HG02763 (cell line): Measurements from ENCODE around the gene TUB.

ENCODE experiments used
- ATAC-seq: cut with Tn5 transposase; IDR thresholded peaks from one replicate; pipeline ENCODE4 v1.9.1; 2021; ENCODE audit warnings: mild to moderate bottlenecking, moderate library complexity; ENCODE audit not compliant: unreplicated experiment

TUB gene, protein sequence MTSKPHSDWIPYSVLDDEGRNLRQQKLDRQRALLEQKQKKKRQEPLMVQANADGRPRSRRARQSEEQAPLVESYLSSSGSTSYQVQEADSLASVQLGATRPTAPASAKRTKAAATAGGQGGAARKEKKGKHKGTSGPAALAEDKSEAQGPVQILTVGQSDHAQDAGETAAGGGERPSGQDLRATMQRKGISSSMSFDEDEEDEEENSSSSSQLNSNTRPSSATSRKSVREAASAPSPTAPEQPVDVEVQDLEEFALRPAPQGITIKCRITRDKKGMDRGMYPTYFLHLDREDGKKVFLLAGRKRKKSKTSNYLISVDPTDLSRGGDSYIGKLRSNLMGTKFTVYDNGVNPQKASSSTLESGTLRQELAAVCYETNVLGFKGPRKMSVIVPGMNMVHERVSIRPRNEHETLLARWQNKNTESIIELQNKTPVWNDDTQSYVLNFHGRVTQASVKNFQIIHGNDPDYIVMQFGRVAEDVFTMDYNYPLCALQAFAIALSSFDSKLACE

DNA sequence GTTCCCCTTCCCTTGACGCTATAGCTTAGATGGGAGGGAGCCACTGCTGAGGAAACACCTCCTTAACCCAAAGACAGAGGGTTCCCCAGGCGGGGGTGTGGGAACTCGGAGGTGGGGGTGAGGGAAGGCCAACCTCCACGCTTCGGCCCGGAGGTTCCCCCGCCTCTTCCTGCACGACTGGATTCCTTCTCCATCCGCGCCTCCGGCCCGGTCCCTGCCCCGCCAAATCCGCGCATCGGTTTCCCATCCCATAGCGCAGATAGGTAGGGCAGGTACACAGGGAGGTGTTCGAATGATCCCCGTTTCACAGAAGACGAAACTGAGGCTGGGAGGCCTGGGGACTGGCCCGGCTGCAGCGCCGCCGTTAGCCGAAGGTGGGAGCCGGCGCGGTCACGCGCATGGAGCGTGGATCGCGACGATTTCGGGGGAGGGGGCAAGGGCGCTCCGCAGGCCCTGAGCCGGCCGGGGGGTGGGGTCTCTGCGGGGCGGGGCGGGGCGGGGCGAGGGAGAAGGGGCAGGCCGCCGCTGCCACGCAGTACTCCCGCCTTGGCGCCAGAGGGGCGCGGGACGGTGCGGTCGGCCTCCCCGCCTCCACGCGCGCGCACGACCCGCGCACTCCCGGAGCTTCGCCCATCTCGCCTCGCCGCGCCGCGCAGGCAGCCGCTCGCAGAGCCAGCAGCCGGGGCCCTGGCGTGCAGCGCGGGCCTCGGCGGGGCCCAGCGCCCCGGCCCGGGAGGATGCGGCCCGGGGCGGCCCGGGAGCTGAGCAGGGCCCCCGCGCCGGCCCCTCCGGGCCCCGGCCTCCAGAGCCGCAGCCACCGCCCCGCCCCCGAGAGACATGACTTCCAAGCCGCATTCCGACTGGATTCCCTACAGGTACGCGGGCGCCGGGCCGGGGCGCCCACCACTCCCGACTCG is at the start of gene TUB:
Gene TUB, plus strand, starts transcription at position 538 of the 917 bp plus-strand sequence. Its CDS starts 300 bp downstream, at position 838.
- ATAC-seq = no peak

DNA sequence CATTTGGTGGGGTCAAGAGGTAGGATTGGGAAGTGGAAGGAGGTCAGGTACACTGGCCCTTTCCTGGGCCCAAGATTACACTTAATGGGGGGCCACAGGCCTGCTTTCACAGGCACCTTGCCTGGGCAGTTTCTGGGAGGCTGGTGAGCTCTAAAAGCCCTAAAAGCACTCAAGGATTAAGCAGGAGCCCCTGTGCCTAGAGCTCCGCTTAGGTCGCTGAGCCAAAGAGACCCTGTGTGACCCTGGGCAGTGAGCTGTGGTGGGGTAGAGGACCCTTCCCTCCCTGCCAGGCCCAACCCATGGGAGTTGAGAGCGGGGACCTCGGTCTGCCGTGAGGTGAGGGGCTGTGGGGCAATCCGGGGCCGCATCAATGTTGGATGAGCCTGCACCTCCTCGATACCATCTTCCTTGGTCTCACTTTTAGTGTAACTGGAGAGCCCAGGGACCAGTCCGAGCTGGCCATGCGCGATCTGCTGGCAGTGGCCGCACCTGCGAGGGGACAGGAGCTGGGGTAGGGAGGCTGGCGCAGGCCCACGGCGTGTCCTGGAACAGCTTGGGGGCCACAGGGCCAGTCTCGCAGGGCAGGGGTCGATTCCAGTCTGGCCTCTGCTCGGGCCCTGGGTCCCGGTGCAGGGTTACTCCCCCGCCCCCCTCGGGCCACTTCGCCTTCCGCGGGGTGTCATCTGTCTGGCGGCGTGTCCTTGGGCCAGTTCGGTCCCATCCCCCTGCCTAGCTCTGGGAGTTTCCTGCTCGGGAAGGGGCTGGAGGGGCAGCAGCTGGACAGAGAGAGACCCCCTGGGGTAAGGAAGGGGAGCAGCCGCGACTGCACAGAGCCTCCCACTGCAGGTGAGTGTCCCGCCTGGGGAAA is 49.5 kb upstream of the TUB start:
- no peak for ATAC-seq

DNA sequence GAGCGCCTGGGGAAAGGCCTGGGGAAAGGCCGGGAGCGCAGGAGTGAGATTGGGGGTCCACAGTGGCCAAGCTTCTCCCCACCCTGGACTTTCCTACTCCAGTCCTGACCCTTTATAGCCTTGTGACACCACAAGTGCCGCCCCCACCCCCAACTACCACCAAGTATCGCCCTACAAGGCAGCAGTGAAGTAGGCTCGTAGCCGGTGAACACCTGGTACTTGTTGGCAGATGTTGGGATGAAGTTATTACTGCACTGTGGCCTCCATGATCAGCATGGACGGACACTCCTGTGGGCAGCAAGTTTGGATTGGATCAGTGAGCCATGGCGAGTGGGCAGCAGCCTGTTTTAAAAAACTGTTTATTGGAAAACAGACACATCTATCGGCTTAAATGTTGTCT is 48.9 kb upstream of the TUB start:
- ATAC-seq = no peak

DNA sequence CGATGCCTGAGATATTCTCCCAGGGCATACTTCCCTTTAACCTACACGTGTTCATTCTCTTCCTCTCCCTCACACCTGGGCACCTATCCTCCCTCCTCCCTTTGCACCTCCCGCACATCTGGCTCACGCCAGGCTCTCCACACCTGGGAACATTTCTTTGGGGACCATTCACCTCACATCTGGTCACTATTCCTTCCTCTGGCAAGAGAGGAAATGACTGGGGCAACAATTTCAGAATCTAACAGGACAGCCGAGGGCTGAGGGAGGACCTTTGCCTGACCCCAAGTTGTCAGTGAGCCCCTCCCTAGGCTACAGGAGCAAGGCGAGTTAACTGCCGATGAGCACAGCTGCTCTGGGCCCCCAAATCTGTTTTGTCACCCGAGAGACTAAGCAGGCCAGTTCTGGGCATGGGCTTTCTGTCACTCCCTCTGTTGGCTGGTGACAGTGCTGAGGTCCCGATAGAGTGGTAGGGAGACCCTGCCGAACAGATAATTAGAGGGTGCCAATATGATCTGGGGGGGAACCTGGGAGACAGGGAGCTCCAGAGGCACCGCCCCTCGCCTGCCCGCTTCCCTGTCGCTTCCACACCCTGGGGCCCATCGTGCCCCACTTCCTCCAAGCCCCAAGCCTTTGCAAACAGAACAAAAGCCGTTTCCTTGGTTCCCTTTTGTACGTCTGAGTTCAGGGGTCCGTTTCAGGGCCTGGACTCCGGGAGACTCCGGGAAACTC is 48.3 kb upstream of the TUB start:
- no peak for ATAC-seq

DNA sequence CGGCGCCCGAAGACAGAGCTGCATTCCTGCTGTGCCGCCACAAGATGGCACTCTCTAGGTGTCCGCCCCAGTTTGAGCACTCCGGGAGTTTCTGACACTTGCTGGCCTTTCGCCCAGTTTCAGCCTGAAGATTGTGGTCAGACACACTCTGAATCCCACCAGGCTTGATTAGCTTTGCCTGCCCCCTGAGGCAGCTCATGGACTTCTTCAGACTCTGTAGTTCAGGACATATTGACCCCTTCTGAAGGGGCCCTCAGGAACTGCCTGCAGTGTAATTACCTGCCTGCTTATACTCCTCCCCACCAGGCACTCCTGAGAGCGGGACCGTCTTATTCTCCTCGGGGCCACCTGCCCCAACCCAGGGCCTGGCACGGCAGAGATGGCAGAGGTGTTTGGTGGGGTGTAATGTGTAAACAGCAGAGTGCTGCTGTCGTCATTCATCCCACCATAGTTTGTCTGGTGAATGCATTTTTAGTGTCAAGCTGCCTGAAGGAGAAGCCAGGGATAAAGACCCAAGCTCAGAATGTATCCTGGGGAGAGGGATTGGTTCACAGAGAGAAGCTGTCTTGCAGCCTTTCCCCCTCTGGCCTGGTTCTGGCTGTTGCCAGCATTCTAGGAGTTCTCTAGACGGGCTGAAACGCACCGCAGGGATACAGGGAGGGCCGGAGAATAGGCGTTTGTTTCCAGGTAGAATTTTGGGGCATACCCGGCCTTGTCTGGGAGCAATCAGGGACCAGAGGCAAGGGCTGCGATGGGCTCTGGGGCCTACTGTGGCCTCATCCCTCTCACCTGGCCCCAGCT is 47.5 kb upstream of the TUB start:
- no peak for ATAC-seq

DNA sequence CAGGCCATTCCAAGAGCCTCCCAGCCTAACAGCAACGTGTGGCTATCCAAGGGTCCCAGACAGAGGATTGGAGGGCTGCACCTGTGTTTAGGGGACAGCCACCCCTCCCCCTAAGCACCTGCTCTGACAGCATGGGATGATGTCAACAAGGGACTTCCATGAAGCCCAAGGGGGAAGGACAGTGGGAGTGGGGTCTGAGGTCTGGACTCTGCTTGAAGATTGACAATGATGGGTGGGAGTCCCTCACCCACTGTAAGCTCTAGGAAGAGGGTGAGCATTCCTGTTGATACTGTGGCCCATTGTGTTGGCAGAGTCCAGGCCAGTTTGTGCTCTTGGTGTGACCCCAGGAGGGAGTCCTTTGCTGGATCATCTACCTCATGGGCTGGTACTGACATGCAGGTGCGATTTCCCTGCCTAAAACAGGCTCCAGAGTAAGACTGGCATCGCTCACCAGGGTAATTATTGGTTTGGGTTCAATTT is 46.9 kb upstream of the TUB start:
- no peak for ATAC-seq

DNA sequence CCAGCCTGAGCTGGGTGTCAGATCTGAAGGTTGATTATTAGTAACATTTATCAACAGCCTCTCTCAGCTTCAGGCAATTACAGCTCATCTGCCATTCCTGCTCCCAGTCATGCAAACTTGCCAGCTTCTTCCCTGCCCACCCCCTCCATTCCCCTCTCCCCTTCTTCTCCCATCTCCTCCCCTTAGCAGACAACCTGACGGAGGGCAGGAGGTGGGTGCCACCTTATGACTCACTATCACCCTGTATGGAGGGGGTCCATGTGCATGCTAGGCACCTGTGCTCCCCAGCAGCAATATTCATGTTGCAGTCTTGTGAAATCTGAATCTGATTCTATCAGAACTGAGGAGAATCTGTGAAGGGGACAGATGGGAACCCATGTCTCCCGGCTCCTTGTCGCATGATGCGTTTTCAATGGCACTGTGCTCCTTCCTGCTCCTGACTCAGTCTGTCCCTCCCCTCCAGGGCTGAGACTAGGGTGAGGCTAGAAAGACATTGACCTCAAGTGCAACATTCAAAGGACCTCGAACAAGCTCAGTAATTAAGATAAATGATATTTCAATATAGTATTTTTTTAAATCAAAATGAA is 46.3 kb upstream of the TUB start:
- ATAC-seq = no peak

DNA sequence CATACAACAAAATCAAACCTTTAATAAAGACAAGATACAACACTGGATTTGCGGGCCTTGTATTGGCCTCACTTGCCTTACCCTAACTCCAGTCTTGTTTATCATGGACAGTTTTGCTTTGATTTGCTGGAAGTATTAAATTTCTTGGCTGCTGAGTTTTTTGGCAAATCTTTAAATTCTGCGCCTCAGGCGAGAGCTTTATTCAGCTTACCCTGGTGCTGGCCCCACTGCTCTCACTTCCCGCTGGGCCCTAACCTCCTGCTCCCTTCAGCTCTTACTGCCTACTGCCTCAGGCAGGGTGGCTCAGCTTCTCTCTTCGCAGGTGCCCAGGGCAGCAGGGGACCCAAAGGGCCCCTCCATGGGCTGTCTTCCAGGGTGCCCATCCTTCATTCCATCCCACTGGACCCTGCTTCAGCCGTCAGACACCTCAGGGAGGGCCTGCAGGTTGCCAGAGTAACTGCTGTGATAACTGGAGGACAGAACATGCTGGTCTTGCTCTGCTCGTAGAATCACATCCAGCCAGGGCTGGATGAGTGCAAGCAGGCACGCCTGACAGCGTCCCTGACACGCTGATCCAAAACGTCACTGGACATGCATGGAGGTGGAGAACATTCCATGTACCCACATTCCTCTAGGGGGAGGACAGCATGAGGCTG is 45.7 kb upstream of the TUB start:
- no peak for ATAC-seq

DNA sequence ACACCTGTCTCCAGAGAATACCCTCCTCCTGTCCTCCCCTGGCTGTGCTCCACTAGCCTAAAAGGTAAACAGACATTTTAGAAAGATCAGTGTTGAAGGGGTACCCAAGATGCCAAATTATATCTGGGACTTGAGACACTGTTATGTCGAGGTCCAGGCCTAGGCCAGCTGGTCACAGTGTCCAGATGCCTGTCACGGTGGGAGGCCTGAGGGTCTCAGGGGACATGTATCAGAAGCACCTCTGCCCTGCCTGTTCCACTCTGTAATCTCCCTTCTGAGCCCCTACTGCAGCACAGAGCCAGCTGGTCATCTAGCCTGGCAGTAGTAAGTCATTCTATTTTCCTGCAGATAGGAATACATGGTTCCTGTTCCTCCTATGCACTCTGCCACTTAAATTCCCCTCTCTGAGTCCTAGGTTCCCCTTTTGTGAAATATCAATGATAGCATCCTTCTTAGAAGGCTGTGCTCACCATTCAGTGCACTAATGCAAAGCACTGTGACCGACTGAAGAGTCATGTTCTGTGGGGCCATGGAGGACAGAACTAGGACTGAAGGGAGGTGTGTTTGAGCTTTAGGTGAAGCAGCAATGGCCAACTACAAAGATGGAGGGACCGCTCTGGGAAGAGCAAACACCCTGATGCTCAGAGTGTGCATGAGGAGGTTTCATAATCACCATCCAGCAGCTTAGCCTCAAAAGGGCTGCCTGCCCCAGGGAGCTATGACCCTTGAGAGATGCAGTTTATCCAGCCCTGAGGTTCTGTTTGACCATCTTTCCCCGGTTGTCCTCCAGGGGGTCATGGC is 44.8 kb upstream of the TUB start:
- no peak for ATAC-seq

DNA sequence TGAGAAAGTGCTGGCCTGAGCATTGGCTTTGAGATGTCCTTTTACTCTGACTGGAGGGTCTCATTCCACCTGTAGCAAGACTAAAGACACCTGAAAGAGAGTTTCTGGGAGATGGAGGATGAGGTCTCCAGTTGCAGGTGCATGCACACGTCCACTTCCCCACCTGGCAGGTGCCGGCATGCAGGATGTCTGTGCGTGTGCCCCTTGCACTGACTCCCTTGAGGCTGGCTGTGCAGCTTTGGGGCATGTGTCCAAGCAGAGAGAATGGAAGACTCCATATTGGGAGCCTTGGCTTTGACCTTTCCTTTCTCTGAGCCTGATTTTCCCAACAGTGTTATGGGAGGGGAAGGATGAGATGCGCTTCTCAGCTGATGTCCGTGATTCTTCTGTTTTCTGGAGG is 44.0 kb upstream of the TUB start:
- no peak for ATAC-seq

DNA sequence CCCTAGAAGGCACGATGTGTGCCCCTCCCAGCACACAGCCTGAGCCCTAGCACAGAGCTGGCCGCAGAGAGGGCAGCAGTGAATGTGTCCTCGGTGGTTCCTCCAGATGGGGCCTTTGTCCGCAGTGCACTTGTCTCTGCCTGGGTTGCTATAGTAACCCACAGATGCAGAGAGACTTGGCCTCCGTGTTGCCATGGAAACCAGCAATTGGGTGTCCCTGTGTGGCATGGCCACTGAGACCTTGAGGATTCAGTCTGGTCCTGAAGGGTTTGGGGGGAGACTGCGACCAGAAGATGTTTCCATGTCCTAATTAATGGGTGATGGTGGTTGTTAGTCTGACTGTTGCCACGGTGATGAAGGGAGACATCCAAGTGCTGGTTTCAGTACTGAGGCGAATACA is 42.6 kb upstream of the TUB start:
- ATAC-seq = no peak

DNA sequence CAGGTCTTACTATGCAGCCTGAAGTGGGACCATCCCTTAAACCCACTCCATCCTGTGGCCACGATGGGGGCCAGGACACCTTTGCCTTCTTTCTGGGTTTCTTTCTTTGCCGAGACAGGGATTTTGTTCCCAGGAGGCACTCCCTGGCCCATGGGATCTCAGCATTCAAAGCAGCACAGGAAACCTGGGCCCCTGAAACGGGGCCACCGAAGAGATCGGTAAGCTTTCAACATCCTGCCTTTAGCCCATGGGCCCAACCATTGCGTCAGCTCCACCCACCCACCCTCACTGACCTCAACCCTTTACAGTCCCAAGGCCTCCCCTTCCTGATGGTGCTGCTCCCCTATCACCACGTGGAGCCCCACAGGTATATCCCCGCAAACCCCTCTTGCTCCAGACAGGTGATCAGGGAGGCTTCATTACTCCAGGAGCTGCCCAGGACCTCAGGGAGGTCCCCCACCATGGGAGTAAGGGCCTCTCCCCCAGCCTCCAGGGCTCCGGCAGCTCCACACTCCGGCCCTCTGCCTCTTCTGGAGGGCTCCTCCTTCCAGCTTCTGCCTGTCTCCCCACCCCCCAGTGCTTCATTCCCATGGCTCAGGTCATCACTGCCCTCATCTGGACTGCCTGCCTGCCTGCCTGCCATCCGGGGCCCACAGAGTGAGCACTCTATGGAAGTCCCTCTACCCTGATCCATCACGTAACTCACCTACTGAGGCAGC is 42.0 kb upstream of the TUB start:
- ATAC-seq = no peak

DNA sequence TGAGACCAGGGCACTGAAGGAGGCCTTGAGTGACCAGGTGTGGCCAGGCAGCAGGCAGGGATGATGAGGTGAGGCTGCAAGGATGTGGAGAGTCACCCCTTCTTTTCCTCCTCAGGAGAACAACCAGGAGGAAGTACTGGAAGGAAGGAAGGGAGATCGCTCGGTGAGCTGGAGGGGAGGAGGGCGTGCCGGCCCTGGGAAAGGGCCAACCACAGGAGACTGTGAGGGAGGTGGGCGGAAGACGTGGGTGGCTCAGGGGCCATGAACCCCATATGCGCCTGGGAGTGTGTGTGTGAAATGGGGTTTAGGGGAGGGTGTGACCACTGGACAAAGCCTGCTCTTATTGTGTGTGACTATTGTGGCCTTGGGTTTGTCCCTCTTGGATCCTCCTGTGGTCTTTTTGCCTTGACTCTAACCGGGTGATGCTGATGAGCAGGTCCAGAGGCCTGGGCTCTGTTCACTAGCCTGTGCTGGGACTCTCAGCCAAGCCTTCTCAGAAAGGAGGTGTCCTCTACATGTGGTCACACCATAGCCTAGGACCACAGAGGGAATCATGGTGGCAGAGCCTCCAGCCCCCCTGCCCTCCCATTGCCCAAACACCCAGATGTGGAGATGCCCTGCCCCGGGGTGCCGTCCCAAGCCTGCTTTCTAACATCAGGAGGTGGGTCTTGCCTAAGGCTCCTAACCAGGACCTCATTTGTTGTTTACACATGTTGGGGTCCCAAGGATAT is 41.3 kb upstream of the TUB start:
- no peak for ATAC-seq

DNA sequence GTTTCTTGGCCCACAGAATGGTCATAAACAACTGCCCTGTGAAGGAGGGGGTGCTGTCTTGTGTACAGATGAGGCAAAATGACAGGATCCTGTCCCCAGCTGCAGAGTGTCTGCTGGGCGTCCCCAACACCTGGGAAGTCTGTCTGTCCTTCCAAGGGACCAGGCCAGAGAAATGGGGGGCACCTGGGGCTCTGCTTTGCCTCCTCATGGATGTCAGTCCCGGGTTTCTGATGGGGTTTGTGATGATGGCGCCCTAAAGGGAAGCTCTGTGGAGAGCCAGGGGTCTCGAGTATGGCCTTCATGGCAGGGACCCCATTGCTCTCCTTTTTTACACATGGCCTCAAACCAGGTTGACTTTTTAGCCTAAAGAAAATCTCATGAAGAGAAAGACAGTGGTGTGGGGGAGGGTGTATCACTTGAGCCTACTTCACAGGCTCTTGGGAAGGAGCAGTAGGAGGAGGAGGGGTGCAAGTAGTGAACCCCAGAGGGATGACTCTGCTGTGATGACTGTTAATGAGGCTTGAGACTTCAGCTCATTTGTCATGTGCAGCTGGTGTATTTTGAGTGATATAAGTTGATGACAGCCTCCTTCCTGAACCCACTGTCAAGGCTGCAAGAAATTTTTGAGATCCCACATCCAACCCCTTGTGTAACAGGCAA is 40.6 kb upstream of the TUB start:
- no peak for ATAC-seq

DNA sequence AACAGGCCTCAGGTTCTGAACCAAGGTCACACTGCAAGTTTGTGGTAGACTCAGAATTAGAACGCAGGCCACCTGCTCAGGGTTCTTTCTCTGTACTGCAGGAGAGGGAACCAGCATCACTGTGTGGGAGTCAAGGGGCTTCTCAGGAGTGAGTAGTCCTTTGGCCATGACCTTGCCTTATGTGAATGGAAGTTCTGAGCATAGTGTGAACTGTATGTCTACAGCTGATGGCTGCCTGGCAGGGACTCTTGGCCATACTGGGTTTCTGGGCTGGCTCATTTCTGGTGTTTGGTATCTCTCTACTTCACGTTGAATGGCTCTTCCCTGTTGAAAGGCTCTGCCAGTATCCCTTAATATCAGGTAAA is 40.1 kb upstream of the TUB start:
- ATAC-seq = no peak

DNA sequence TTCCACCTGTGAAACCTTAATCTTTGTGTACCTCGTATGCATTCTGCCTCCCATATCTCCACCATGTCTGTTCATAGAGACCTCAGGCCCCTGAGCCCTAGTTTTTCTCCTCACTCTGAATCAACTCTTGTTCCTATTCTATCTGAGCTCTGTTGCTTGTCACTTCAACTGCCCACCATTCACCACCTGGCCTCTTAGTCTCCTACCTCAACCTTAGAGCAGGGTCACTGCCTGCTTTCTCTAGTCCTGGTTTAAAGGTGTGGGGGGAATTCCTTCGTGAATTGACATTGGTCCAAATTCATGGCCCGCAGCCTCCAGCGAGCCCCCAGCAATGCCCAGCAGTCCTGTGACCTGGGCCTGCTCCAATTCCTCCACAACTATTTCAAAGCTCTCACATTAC is 39.4 kb upstream of the TUB start:
- no peak for ATAC-seq
